AG10803 (cell line): Measurements from ENCODE around the gene EYA4.

Experiments used
- DNase-seq: peaks from one replicate; pipeline ENCODE4 v3.0.0; 2010; ENCODE audit warnings: low read depth
- H3K4me3 ChIP-seq: 2 replicates; pipeline ENCODE4 v1.5.1; 2011; ENCODE audit warnings: mild to moderate bottlenecking, low read length, control low read depth
- CTCF ChIP-seq: conservative IDR thresholded peaks from 2 replicates; pipeline ENCODE4 v1.5.1; 2011; ENCODE audit warnings: mild to moderate bottlenecking, low read length, control low read depth, inconsistent platforms

EYA4 gene

GRCh38 chr6:133512410-133513016 lies 271.4 kb downstream of the EYA4 start:
- H3K4me3 ChIP-seq = no peak overlapping the region
- TF ChIP-seq CTCF = peak; percentile 91
- peak; percentile 56 for DNase-seq

DNA sequence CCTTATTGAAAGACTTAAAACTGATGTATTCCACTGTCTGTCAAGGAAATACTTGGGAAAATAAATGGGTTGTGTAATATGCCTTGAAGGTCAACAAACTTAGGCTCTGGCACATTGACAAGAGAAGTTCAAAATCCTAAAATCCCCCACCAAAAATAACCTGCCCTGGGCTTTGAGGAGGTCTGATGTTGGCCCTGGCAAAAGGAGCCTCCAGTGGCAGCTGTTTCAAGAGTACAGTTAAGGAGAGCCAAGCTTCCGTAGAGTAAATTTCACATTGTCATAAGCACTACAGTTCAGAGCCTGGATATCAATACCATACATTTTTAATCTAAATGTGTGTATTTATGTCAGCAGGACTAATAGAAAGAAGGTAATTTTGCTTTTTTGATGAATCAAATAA lies 282.7 kb downstream of the EYA4 start:
- TF ChIP-seq CTCF = no peak
- no peak for DNase-seq
- H3K4me3 ChIP-seq = no peak overlapping the region

DNA sequence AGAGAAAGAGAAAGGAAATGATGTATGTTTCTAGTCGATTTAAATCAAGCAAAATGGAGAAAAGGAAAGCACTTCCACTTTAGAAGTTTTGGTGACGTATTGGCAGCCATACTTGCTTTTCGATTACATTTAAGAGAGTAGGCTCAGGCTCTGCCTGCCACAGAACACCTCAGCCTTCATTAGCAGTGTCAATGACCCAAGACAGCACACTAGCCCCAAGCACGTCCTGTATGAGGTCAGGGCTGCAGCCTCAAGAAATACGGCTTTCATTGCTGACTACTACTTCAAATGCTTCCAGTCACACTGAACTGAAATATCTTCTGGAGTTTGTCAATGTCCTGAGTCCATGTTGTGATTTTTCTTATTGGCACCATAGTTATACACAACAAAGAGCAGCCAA lies 285.3 kb downstream of the EYA4 start:
- TF ChIP-seq CTCF = no peak
- H3K4me3 ChIP-seq = no peak overlapping the region
- DNase-seq = no peak

DNA sequence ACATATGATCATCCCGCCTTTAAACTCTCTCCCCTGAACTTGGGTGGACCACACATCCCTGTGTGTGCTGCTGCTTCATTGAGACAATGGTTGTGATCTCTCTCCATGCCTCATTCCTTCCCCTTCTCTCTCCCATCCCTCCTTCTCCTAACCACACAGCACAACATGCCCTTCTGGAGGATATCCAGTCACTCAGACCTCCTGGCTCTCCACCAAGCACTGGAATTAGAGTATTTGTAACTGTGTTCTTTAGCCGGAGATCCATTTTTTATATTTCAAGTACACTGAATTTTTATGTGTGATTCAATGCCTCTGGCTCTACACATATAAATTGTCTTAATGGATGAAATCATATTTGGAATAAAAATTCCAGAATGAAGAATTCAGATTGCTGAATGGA lies 287.4 kb downstream of the EYA4 start:
- H3K4me3 ChIP-seq = no peak overlapping the region
- TF ChIP-seq CTCF = no peak
- no peak for DNase-seq

GRCh38 chr6:133532908-133533307 lies 291.8 kb downstream of the EYA4 start:
- no peak for DNase-seq
- no peak for TF ChIP-seq CTCF
- no peak overlapping the region for H3K4me3 ChIP-seq

GRCh38 chr6:133539502-133540259 lies 298.5 kb downstream of the EYA4 start:
- peak; percentile 13 for DNase-seq
- no peak for TF ChIP-seq CTCF
- no peak overlapping the region for H3K4me3 ChIP-seq

GRCh38 chr6:133540361-133540760 lies 299.2 kb downstream of the EYA4 start:
- no peak for DNase-seq
- TF ChIP-seq CTCF = no peak
- H3K4me3 ChIP-seq = no peak overlapping the region
